ENCODE results near the gene ZNF276.

The ZNF276 gene

GRCh38 chr16:89711601-89712273 lies 9.6 kb upstream of the ZNF276 start:
- peak; percentile 67 for DNase-seq (ENCODE audit: low spot score)

GRCh38 chr16:89712274-89712781 lies 9.0 kb upstream of the ZNF276 start:
- no peak for DNase-seq (ENCODE audit: low spot score)

- no peak for DNase-seq (ENCODE audit: low spot score)
Measured at GRCh38 chr16:89716493-89716892, 4.8 kb upstream of the ZNF276 start.

- DNase-seq (ENCODE audit: low spot score): no peak
Measured at GRCh38 chr16:89716916-89717687, 4.2 kb upstream of the ZNF276 start.

- DNase-seq (ENCODE audit: low spot score): no peak
Measured at GRCh38 chr16:89717688-89718505, 3.4 kb upstream of the ZNF276 start.

GRCh38 chr16:89720551-89720812 lies 855 bp upstream of the ZNF276 start:
- DNase-seq (ENCODE audit: low spot score): no peak

GRCh38 chr16:89721546-89722391 lies 432 bp downstream of the ZNF276 start:
- DNase-seq (ENCODE audit: low spot score): no peak

- no peak for DNase-seq (ENCODE audit: low spot score)
Measured at GRCh38 chr16:89722392-89723278, 1.3 kb downstream of the ZNF276 start.

- no peak for DNase-seq (ENCODE audit: low spot score)
Measured at GRCh38 chr16:89723279-89724250, 2.2 kb downstream of the ZNF276 start.

- no peak for DNase-seq (ENCODE audit: low spot score)
Measured at GRCh38 chr16:89727406-89728120, 6.2 kb downstream of the ZNF276 start.

- DNase-seq (ENCODE audit: low spot score): no peak
Measured at GRCh38 chr16:89729293-89729692, 8.0 kb downstream of the ZNF276 start.

- no peak for DNase-seq (ENCODE audit: low spot score)
Measured at GRCh38 chr16:89729863-89730593, 8.7 kb downstream of the ZNF276 start.

GRCh38 chr16:89730610-89731234 lies 9.4 kb downstream of the ZNF276 start:
- DNase-seq (ENCODE audit: low spot score): no peak

- DNase-seq (ENCODE audit: low spot score): no peak
Measured at GRCh38 chr16:89732142-89732917, 11.0 kb downstream of the ZNF276 start.

- no peak for DNase-seq (ENCODE audit: low spot score)
Measured at GRCh38 chr16:89732918-89733242, 11.5 kb downstream of the ZNF276 start.

GRCh38 chr16:89733322-89733721 lies 12.0 kb downstream of the ZNF276 start:
- no peak for DNase-seq (ENCODE audit: low spot score)

- no peak for DNase-seq (ENCODE audit: low spot score)
Measured at GRCh38 chr16:89733792-89734191, 12.5 kb downstream of the ZNF276 start.
